ENCODE results near the gene TLE6. TPM values are rescaled to one million over a fixed set of nuclear protein-coding genes. Genes with fewer than 3 reads are reported as not detected.

TLE6 gene
- total and polyA plus RNA-seq, 2 of the 13 experiments (the other 11 are each of a cell fraction or from before 2014, with no cell fraction given): 0.24 to 5.5 TPM

DNA sequence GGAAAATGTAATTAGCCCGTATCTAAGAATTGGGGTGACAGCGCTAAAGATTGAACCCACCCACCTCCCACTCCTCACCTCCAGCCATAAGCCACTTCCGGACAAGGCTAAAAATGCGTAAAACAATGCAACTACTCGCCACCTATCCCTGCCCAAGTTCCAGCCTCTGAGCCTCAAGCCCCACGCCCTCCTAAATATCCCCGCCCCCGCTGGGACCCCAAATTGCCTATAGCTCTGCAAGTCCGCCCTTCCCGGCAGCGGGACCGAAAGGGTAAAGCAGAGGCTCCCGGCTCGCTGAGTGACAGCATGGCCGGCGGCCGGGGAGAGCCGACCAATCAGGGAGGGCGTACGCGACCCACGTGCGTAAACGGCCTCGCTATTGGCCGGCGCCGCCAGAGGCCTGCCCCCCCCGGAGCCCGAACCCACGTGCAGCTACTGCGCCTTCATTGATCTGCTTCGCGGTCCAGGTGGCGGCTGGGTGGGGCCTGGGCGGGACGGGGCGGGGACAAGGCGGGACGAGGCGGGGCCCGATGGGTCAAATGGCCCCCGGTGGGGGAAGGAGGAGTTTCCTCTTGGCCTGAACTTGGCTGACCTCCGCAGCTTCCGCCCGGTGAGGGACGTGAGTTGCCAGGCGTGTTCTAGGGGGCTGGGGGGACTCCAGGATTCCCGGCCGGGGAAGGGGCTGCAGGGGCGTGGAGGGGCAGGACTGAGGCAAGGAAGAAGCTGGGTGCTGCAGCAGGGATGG, at the start of gene TLE6 (continued):
- TF ChIP-seq ATF2 (CRISPR knock-in tag; IDR thresholded peaks at IDR 0.05) (peak; percentile 28; the same call in 1 of the 2 replicates), ZNF564 (CRISPR knock-in tag; IDR thresholded peaks at IDR 0.05) (no peak), ZNF737 (CRISPR knock-in tag; IDR thresholded peaks at IDR 0.05; ENCODE audit: borderline replicate concordance) (no peak), ZNF850 (CRISPR knock-in tag; conservative IDR thresholded peaks at IDR 0.05) (no peak), FOXK1 (CRISPR knock-in tag; IDR thresholded peaks at IDR 0.05; ENCODE audit: borderline replicate concordance, low read depth) (peak; percentile 39; the same call in 1 of the 2 replicates), ZNF512 (CRISPR knock-in tag; IDR thresholded peaks at IDR 0.05) (no peak), RARA (CRISPR knock-in tag; IDR thresholded peaks at IDR 0.05) (peak; percentile 90), PHF8 (CRISPR knock-in tag; IDR thresholded peaks at IDR 0.05) (0 out of 2 replicates have a peak, but pooled peaks have one; percentile 30), YEATS4 (CRISPR knock-in tag; IDR thresholded peaks at IDR 0.05; ENCODE audit: borderline replicate concordance) (no peak; the same call in 1 of the 2 replicates), ATF6 (CRISPR knock-in tag; conservative IDR thresholded peaks at IDR 0.05) (no peak), ZNF501 (CRISPR knock-in tag; IDR thresholded peaks at IDR 0.05) (peak; percentile 63), GRHL1 (CRISPR knock-in tag; conservative IDR thresholded peaks at IDR 0.05) (no peak), NRL (CRISPR knock-in tag; IDR thresholded peaks at IDR 0.05; ENCODE audit: borderline replicate concordance) (no peak), ZNF713 (CRISPR knock-in tag; IDR thresholded peaks at IDR 0.05) (no peak), ZNF121 (CRISPR knock-in tag; IDR thresholded peaks at IDR 0.05) (no peak), ZNF597 (CRISPR knock-in tag; IDR thresholded peaks at IDR 0.05) (no peak)
- TF ChIP-seq, protein P1, sequence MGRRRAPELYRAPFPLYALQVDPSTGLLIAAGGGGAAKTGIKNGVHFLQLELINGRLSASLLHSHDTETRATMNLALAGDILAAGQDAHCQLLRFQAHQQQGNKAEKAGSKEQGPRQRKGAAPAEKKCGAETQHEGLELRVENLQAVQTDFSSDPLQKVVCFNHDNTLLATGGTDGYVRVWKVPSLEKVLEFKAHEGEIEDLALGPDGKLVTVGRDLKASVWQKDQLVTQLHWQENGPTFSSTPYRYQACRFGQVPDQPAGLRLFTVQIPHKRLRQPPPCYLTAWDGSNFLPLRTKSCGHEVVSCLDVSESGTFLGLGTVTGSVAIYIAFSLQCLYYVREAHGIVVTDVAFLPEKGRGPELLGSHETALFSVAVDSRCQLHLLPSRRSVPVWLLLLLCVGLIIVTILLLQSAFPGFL (CRISPR knock-in tag; IDR thresholded peaks at IDR 0.05): no peak

Measured in HepG2 (cell line).